GM18502 (cell line): ENCODE measurements around the gene GPR21.
A peak's percentile ranks its signal among the peaks of the same experiment; 100 is the strongest.

Experiments used
- ATAC-seq: cut with Tn5 transposase; IDR thresholded peaks from one replicate; pipeline ENCODE4 v1.9.1; 2021; ENCODE audit warnings: mild to moderate bottlenecking; ENCODE audit not compliant: unreplicated experiment, poor library complexity

Gene GPR21

GRCh38 chr9:123031963-123032362 lies 1.5 kb upstream of the GPR21 start:
- ATAC-seq, result no peak

GRCh38 chr9:123033864-123034601 lies 566 bp downstream of the GPR21 start:
- ATAC-seq, result peak; percentile 58

- ATAC-seq, result no peak
Observed at GRCh38 chr9:123034881-123035510, 1.5 kb downstream of the GPR21 start.

GRCh38 chr9:123035791-123036190 lies 2.3 kb downstream of the GPR21 start:
- ATAC-seq, result no peak

GRCh38 chr9:123036893-123037545 lies 3.6 kb downstream of the GPR21 start:
- ATAC-seq, result no peak

- no peak for ATAC-seq
Observed at GRCh38 chr9:123039617-123040219, 6.3 kb downstream of the GPR21 start.

- ATAC-seq, result no peak
Observed at GRCh38 chr9:123040801-123041200, 7.3 kb downstream of the GPR21 start.

GRCh38 chr9:123041489-123041888 lies 8.0 kb downstream of the GPR21 start:
- ATAC-seq, result no peak

- ATAC-seq, result no peak
Observed at GRCh38 chr9:123043081-123043939, 9.8 kb downstream of the GPR21 start.

GRCh38 chr9:123044586-123044985 lies 11.1 kb downstream of the GPR21 start:
- no peak for ATAC-seq

- no peak for ATAC-seq
Observed at GRCh38 chr9:123046406-123047195, 13.1 kb downstream of the GPR21 start.

- no peak for ATAC-seq
Observed at GRCh38 chr9:123048748-123049147, 15.3 kb downstream of the GPR21 start.

GRCh38 chr9:123049589-123050222 lies 16.2 kb downstream of the GPR21 start:
- ATAC-seq, result no peak

- no peak for ATAC-seq
Observed at GRCh38 chr9:123053046-123053445, 19.6 kb downstream of the GPR21 start.

- no peak for ATAC-seq
Observed at GRCh38 chr9:123053711-123054110, 20.2 kb downstream of the GPR21 start.

GRCh38 chr9:123058834-123059233 lies 25.4 kb downstream of the GPR21 start:
- no peak for ATAC-seq

- ATAC-seq, result no peak
Observed at GRCh38 chr9:123059472-123060220, 26.2 kb downstream of the GPR21 start.

- no peak for ATAC-seq
Observed at GRCh38 chr9:123061216-123061615, 27.7 kb downstream of the GPR21 start.
